Lung (tissue), 12 donors: ENCODE results near the gene CDC42SE2. TPM values are rescaled to one million over a fixed set of nuclear protein-coding genes. Genes with fewer than 3 reads are reported as not detected.

Experiments
- ATAC-seq: fragments of 200-7000 bp; cut with Tn5 transposase; one replicate; pipeline ENCODE4 v1.9.1; 2020; ENCODE audit warnings: moderate number of reproducible peaks; ENCODE audit not compliant: insufficient read depth, low FRiP score
- DNase-seq, 3 donors: peaks; one replicate each; pipeline ENCODE4 v3.0.0-alpha.2; 2013 to 2017
- H3K27ac ChIP-seq, 2 donors: one replicate each; pipeline ENCODE4 v1.5.1; 2013; ENCODE audit warnings: mild to moderate bottlenecking in 2 of 2, moderate library complexity in 2 of 2, control low read depth in 1 of 2, inconsistent platforms in 1 of 2, low read depth in 1 of 2, low read length in 1 of 2
- H3K27me3 ChIP-seq, 3 donors: one replicate each; pipeline ENCODE4 v1.5.1; 2013; ENCODE audit warnings: low read length in 2 of 3; ENCODE audit not compliant: control insufficient read depth in 3 of 3, insufficient read depth in 3 of 3
- H3K36me3 ChIP-seq, 4 donors: one replicate each; pipeline ENCODE4 v1.5.1; 2013; ENCODE audit warnings: low read length in 4 of 4, mild to moderate bottlenecking in 1 of 4, moderate library complexity in 1 of 4; ENCODE audit not compliant: control insufficient read depth in 4 of 4, insufficient read depth in 4 of 4
- H3K4me1 ChIP-seq, 5 donors: one replicate each; pipeline ENCODE4 v1.5.1; 2013; ENCODE audit warnings: low read length in 5 of 5, mild to moderate bottlenecking in 2 of 5, moderate library complexity in 1 of 5; ENCODE audit not compliant: control insufficient read depth in 5 of 5, insufficient read depth in 5 of 5
- H3K4me3 ChIP-seq: one replicate; pipeline ENCODE4 v1.5.1; 2013; ENCODE audit warnings: mild to moderate bottlenecking, control low read depth, moderate library complexity
- H3K9ac ChIP-seq, 2 donors: one replicate each; pipeline ENCODE4 v1.5.1; 2013; ENCODE audit warnings: low read length in 2 of 2, control low read depth in 1 of 2; ENCODE audit not compliant: insufficient read depth in 1 of 2
- H3K9me3 ChIP-seq, 4 donors: one replicate each; pipeline ENCODE4 v1.5.1; 2013; ENCODE audit warnings: low read length in 3 of 4, mild to moderate bottlenecking in 1 of 4, moderate library complexity in 1 of 4; ENCODE audit not compliant: control insufficient read depth in 4 of 4, insufficient read depth in 3 of 4
- WGBS, 2 donors: extraction: QIAGEN DNeasy Blood & Tissue Kit; methylation state at CpG; one replicate each; pipeline ENCODE4 v1.1.7; 2013; 5-methylcytosine and 5-hydroxymethylcytosine counted together
- polyA plus RNA-seq, 2 donors: library from polyadenylated mRNA; stranded (reverse); fragments of 200-250 nt; gene quantifications; one replicate each; pipeline ENCODE4 v1.2.1, GENCODE V29; 2013
- total RNA-seq, 2 donors: library from RNA; depleted of rRNA in 1 of 2; stranded (reverse); fragments of >200 nt in 1 of 2; gene quantifications; one replicate each; pipeline ENCODE4 v1.2.1, GENCODE V29; 2014 to 2021
- TF ChIP-seq, protein P1 (sequence below): IDR thresholded peaks from 2 replicates; pipeline ENCODE4 v1.5.1; 2012; ENCODE audit warnings: mild to moderate bottlenecking; ENCODE audit errors: control extremely low read depth, extremely low read depth
- donor health status: control.
- donor health status: control.
- donor health status: Bipolar disorder and iron deficiency.
- donor health status: healthy.
- donor health status: DM: yes; HTN: yes; CAD: no.

CDC42SE2 gene
- total and polyA plus RNA-seq, 4 donors = 18.1 to 58.9 (median 28.4) TPM

DNA sequence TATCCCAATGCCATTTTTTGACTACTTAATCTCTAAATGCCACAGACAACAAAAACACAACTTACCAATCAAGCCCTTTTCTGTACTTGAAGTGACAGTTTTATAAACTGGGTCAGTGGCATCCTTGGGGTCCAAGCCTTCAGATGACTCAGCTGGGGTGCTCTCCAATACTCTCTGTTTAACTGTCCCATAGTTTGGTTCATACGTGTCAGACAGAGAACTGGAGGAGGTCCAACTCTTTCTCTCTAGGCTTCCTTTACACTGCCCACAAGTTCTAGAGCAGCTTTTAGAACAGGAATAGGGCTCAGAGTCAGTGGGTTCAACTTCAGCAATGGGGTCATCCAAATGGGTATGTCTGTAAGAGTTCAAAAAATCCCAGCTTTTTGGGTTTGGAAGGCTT lies 166.9 kb downstream of the CDC42SE2 start:
- H3K27me3 ChIP-seq = no peaks in the 10 kb centered on the region
- peaks cover 13 to 25% (median 14%) of the 10 kb centered on the region in 4 donors for H3K36me3 ChIP-seq
- no peak overlapping the region for H3K27ac ChIP-seq
- TF ChIP-seq, protein P1, sequence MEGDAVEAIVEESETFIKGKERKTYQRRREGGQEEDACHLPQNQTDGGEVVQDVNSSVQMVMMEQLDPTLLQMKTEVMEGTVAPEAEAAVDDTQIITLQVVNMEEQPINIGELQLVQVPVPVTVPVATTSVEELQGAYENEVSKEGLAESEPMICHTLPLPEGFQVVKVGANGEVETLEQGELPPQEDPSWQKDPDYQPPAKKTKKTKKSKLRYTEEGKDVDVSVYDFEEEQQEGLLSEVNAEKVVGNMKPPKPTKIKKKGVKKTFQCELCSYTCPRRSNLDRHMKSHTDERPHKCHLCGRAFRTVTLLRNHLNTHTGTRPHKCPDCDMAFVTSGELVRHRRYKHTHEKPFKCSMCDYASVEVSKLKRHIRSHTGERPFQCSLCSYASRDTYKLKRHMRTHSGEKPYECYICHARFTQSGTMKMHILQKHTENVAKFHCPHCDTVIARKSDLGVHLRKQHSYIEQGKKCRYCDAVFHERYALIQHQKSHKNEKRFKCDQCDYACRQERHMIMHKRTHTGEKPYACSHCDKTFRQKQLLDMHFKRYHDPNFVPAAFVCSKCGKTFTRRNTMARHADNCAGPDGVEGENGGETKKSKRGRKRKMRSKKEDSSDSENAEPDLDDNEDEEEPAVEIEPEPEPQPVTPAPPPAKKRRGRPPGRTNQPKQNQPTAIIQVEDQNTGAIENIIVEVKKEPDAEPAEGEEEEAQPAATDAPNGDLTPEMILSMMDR = no peak
- H3K9me3 ChIP-seq = no peaks in the 10 kb centered on the region
- H3K4me1 ChIP-seq = no peaks in the 10 kb centered on the region
- WGBS, 2 donors = 55 to 59% methylated on average over 1 of the region's 1 CpG
- no peak overlapping the region for H3K4me3 ChIP-seq
- no peak for ATAC-seq
- DNase-seq = no peak
- H3K9ac ChIP-seq = no peak overlapping the region

DNA sequence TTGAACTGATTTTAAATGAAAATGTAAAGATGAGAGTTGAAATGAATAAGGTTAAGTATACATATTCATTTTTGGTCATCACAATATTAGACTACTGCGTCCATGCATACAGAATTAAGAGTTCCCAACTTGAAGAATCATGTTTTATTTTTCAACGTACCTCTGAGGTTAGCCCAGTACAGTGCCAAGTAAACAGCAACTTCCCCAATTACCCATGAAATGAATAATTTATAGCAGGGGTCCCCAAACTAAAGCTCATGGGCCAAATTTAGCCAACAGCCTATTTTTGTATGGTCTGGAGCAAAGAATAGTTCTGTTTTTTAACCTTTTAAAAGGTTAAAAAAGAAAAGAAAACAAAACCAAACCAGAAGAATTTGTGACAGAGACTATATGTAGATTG lies 167.9 kb downstream of the CDC42SE2 start:
- Histone ChIP-seq H3K27ac (no peak overlapping the region), H3K27me3 (no peaks in the 10 kb centered on the region), H3K4me1 (no peaks in the 10 kb centered on the region), H3K4me3 (no peak overlapping the region), H3K9ac (no peak overlapping the region), H3K9me3 (no peaks in the 10 kb centered on the region), H3K36me3 (peaks cover 12 to 24% (median 13%) of the 10 kb centered on the region in 4 donors)
- 43 to 83% methylated on average over 2 of the region's 2 CpGs for WGBS, 2 donors
- ATAC-seq (no peak), DNase-seq (no peak)
- TF ChIP-seq, protein P1 = no peak

DNA sequence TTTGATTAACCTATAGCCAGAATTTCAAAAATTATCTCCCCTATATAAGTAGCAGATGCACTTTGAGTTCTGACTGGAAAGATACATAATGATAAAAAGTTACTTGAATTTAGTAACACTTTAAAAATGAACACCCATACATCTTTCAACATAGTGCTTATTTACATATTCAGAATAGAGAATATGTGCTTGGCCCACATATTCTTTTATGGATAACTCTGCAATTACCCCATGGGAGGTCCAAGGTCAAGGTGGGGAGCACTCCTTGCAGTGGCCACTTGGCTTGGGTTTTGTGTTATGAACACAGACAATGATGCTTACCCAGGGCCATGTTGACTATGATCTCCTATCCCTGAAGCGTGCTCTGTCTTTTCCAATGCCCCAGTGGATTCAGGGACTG lies 169.3 kb downstream of the CDC42SE2 start:
- WGBS, 2 donors = 100% methylated on average over 1 of the region's 1 CpG
- H3K36me3 ChIP-seq = peaks cover 9 to 26% (median 13%) of the 10 kb centered on the region in 4 donors
- H3K4me3 ChIP-seq = no peak overlapping the region
- H3K9me3 ChIP-seq = no peaks in the 10 kb centered on the region
- H3K27ac ChIP-seq = no peak overlapping the region
- H3K4me1 ChIP-seq = no peaks in the 10 kb centered on the region
- H3K9ac ChIP-seq = no peak overlapping the region
- ATAC-seq (no peak), DNase-seq (no peak)
- TF ChIP-seq, protein P1 = no peak
- H3K27me3 ChIP-seq = no peaks in the 10 kb centered on the region

DNA sequence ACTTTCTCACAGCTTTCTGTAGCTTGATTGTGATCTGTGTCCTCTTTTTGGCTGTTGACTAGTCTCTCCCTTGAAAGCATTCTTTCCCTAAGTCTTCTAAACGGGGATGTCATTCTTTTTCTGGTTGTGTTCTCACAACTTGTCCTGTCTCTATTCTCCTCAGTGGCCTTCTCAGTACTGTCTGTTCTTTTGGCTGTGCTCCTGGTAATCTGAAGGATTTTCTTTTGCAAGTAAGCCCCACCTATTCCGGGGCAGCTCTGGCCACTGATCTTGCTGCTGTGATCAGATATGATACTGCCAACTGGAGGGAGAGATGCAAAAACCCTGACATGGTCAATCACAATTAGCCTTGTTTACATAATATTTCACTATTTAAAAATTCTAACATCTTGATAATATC lies 172.2 kb downstream of the CDC42SE2 start:
- H3K27ac ChIP-seq = no peak overlapping the region
- WGBS, 2 donors = 60 to 82% methylated on average over 2 of the region's 2 CpGs
- H3K27me3 ChIP-seq = no peaks in the 10 kb centered on the region
- no peaks in the 10 kb centered on the region for H3K9me3 ChIP-seq
- H3K4me1 ChIP-seq = no peaks in the 10 kb centered on the region
- no peak overlapping the region for H3K9ac ChIP-seq
- DNase-seq = no peak
- ATAC-seq = no peak
- H3K36me3 ChIP-seq = peaks cover 8 to 28% (median 20%) of the 10 kb centered on the region in 4 donors
- TF ChIP-seq, protein P1 = no peak
- H3K4me3 ChIP-seq = no peak overlapping the region
